IMR-90 (cell line): ENCODE measurements around the gene WFDC9. TPM values are rescaled to one million over a fixed set of nuclear protein-coding genes. Genes with fewer than 3 reads are reported as not detected.
"Not testable (repeated sequence)": the region's sequence is repeated elsewhere in the genome, so short reads cannot be mapped to it uniquely, and the experiment has no call there.

ENCODE experiments used
- ATAC-seq: fragments of 200-7000 bp; cut with Tn5 transposase; 2 replicates; pipeline ENCODE4 v1.9.1; 2020; ENCODE audit warnings: low read depth, mild to moderate bottlenecking, moderate library complexity
- BruUV-seq: library from RNA; stranded (reverse); fragments of 400-500 nt; replicated peaks from 2 replicates; lab custom pipeline; 2021; lab: Mats Ljungman, UMichigan
- CTCF ChIA-PET: fragments of 300-600 bp; formaldehyde crosslinking; extraction: SDS; loops from one replicate; lab custom pipeline; 2021; ENCODE audit warnings: antibody characterized with exemption; lab: Yijun Ruan, JAX
- POLR2A ChIA-PET: fragments of 300-600 bp; sonication (Branson Sonifier 250); formaldehyde crosslinking; loops from one replicate; lab custom pipeline; 2022; ENCODE audit warnings: antibody characterized with exemption; ENCODE audit not compliant: unreplicated experiment; lab: Charles Lee
- DNase-seq: peaks from one replicate; pipeline ENCODE4 v3.0.0; 2013
- H2AFZ ChIP-seq: replicated peaks from 2 replicates; pipeline ENCODE3; 2013; ENCODE audit warnings: low read length, mild to moderate bottlenecking; ENCODE audit not compliant: poor library complexity
- H2AK5ac ChIP-seq: 2 replicates; pipeline ENCODE4 v1.6.1; 2013; ENCODE audit warnings: low read depth, low read length, inconsistent platforms
- H2AK9ac ChIP-seq: replicated peaks from 2 replicates; pipeline ENCODE3; 2013; ENCODE audit warnings: mild to moderate bottlenecking, low read depth, low read length, moderate library complexity; ENCODE audit not compliant: poor library complexity
- H2BK120ac ChIP-seq: 2 replicates; pipeline ENCODE4 v1.6.1; 2013; ENCODE audit warnings: low read depth, low read length, inconsistent platforms
- H2BK15ac ChIP-seq: 3 replicates; pipeline ENCODE4 v1.6.1; 2013; ENCODE audit warnings: low read depth, low read length, inconsistent platforms
- H2BK20ac ChIP-seq: 2 replicates; pipeline ENCODE4 v1.6.1; 2013; ENCODE audit warnings: low read depth, mild to moderate bottlenecking, inconsistent platforms, low read length, moderate library complexity
- H2BK5ac ChIP-seq: 2 replicates; pipeline ENCODE4 v1.6.1; 2013; ENCODE audit warnings: mild to moderate bottlenecking, low read depth, low read length, inconsistent platforms; ENCODE audit not compliant: poor library complexity, severe bottlenecking
- H3K14ac ChIP-seq: replicated peaks from 2 replicates; pipeline ENCODE4 v1.6.1; 2013; ENCODE audit warnings: low read depth, low read length, inconsistent platforms
- H3K18ac ChIP-seq: 2 replicates; pipeline ENCODE4 v1.6.1; 2013; ENCODE audit warnings: low read depth, low read length, control low read depth
- H3K23ac ChIP-seq: 2 replicates; pipeline ENCODE4 v1.6.1; 2013; ENCODE audit warnings: low read depth, low read length, inconsistent platforms
- H3K27ac ChIP-seq: 2 replicates; pipeline ENCODE4 v1.5.1; 2013; ENCODE audit warnings: mild to moderate bottlenecking, control low read depth, low read length; ENCODE audit not compliant: insufficient read depth
- H3K27me3 ChIP-seq: 2 replicates; pipeline ENCODE4 v1.6.1; 2013; ENCODE audit warnings: low read length; ENCODE audit not compliant: control insufficient read depth, insufficient read depth
- H3K36me3 ChIP-seq: 2 replicates; pipeline ENCODE4 v1.6.1; 2013; ENCODE audit warnings: low read length, mixed read lengths; ENCODE audit not compliant: control insufficient read depth, insufficient read depth
- H3K4ac ChIP-seq: 2 replicates; pipeline ENCODE4 v1.6.1; 2013; ENCODE audit warnings: low read depth, low read length, inconsistent platforms
- H3K4me1 ChIP-seq: 2 replicates; pipeline ENCODE4 v1.6.1; 2013; ENCODE audit warnings: low read length, mixed read lengths; ENCODE audit not compliant: control insufficient read depth, insufficient read depth
- H3K4me2 ChIP-seq: 2 replicates; pipeline ENCODE4 v1.6.1; 2013; ENCODE audit warnings: low read depth, mild to moderate bottlenecking, control low read depth, low read length, moderate library complexity
- H3K4me3 ChIP-seq: 2 replicates; pipeline ENCODE4 v1.5.1; 2013; ENCODE audit warnings: low read depth, mild to moderate bottlenecking, control low read depth, low read length, moderate library complexity; ENCODE audit not compliant: insufficient read depth
- H3K56ac ChIP-seq: 2 replicates; pipeline ENCODE4 v1.6.1; 2013; ENCODE audit warnings: low read length, inconsistent platforms; ENCODE audit not compliant: insufficient read depth; ENCODE audit errors: extremely low read depth
- H3K79me1 ChIP-seq, 2 experiments: 2 replicates each; pipeline ENCODE4 v1.6.1; 2013; ENCODE audit warnings: low read length in 2 of 2, inconsistent platforms in 1 of 2, low read depth in 1 of 2
- H3K9ac ChIP-seq: 2 replicates; pipeline ENCODE4 v1.6.1; 2013; ENCODE audit warnings: low read depth, low read length, control low read depth
- H3K9me1 ChIP-seq: 2 replicates; pipeline ENCODE4 v1.6.1; 2013; ENCODE audit warnings: low read length, inconsistent platforms; ENCODE audit not compliant: insufficient read depth
- H3K9me3 ChIP-seq: 2 replicates; pipeline ENCODE4 v1.6.1; 2013; ENCODE audit warnings: low read length; ENCODE audit not compliant: control insufficient read depth, insufficient read depth
- H4K20me1 ChIP-seq: 2 replicates; pipeline ENCODE4 v1.6.1; 2013; ENCODE audit warnings: low read length, inconsistent platforms; ENCODE audit not compliant: insufficient read depth
- H4K5ac ChIP-seq: 2 replicates; pipeline ENCODE4 v1.6.1; 2013; ENCODE audit warnings: mild to moderate bottlenecking, low read depth, low read length, control low read depth
- H4K8ac ChIP-seq, 2 experiments: 2 replicates each; pipeline ENCODE4 v1.6.1; 2013; ENCODE audit warnings: low read depth in 2 of 2, low read length in 2 of 2, control low read depth in 1 of 2, inconsistent platforms in 1 of 2
- H4K91ac ChIP-seq: 2 replicates; pipeline ENCODE4 v1.6.1; 2013; ENCODE audit warnings: low read depth, low read length, inconsistent platforms; ENCODE audit not compliant: insufficient read depth
- WGBS, 2 experiments: methylation state at CpG; one replicate each; pipeline versions ENCODE4 v1.1.5 to v1.1.7; 2013; ENCODE audit warnings: missing lambda C conversion rate in 2 of 2; ENCODE audit not compliant: insufficient read length in 1 of 2; ENCODE audit errors: extremely low coverage in 2 of 2; 5-methylcytosine and 5-hydroxymethylcytosine counted together
- dilution Hi-C: fragments of 300-500 bp; cut with HindIII; formaldehyde crosslinking; loops from one replicate; pipeline ENCODE4 v1.14.3; 2018; ENCODE audit warnings: low sequenced_read_pairs; ENCODE audit not compliant: unreplicated experiment
- in situ Hi-C: fragments of 300-500 bp; cut with MboI; formaldehyde crosslinking; loops from 3 replicates; pipeline ENCODE4 v1.14.3; 2019; ENCODE audit warnings: low sequenced_read_pairs, inconsistent platforms, mixed read lengths
- intact Hi-C: fragments of 100-400 bp; cut with micrococcal nuclease; formaldehyde crosslinking; loops from 2 replicates; pipeline ENCODE4 v1.10.0; 2022
- polyA plus RNA-seq, 3 experiments: library from polyadenylated mRNA; depleted of rRNA; stranded (reverse); fragments of >200 nt; gene quantifications; 2 replicates each; pipeline ENCODE4 v1.2.3, GENCODE V29; 2012; ENCODE audit warnings: low replicate concordance in 1 of 3
- total RNA-seq: library from RNA; depleted of rRNA; stranded (reverse); fragments of >200 nt; gene quantifications from 2 replicates; pipeline ENCODE4 v1.2.3, GENCODE V29; 2012

The WFDC9 gene
- total and polyA plus RNA-seq, 2 of the 4 experiments (the other 2 are of a cell fraction) = not detected

GRCh38 chr20:45641076-45641475, 10.0 kb upstream of the WFDC9 start:
- CTCF ChIA-PET, ATAC-seq: not testable (repeated sequence)

More at GRCh38 chr20:45641076-45641475, 10.0 kb upstream of the WFDC9 start:
- H3K4me3 ChIP-seq, H3K4me2 ChIP-seq, dilution Hi-C loops, H3K4me1 ChIP-seq, H3K23ac ChIP-seq, H3K36me3 ChIP-seq, H3K79me1 ChIP-seq, H2AFZ ChIP-seq, H2BK20ac ChIP-seq, BruUV-seq, H3K56ac ChIP-seq, H2BK5ac ChIP-seq, H2AK5ac ChIP-seq, H4K20me1 ChIP-seq, H3K18ac ChIP-seq, H3K4ac ChIP-seq, H2BK120ac ChIP-seq, intact Hi-C loops, H3K27ac ChIP-seq, H4K8ac ChIP-seq, H3K9ac ChIP-seq, H4K91ac ChIP-seq, H3K9me3 ChIP-seq, H3K27me3 ChIP-seq, H4K5ac ChIP-seq, POLR2A ChIA-PET, H3K14ac ChIP-seq, H2AK9ac ChIP-seq, in situ Hi-C loops, H3K9me1 ChIP-seq, DNase-seq, H2BK15ac ChIP-seq: not testable (repeated sequence)
- no CpG with 5 or more reads among the region's 24 CpGs for WGBS, 2 experiments
